Esophagus squamous epithelium (tissue), 4 donors: ENCODE results near the gene MAG.

Source experiments
- CTCF ChIP-seq, 6 experiments: fragments of 450-650 bp in 4 of 6; fragments of 200-600 bp in 2 of 6; sonication (generic) in 2 of 6; IDR thresholded peaks; one replicate each; pipeline ENCODE4 v1.5.1; 2016 to 2019; ENCODE audit warnings: antibody characterized with exemption in 6 of 6, mild to moderate bottlenecking in 4 of 6, moderate library complexity in 4 of 6
- POLR2A ChIP-seq, 4 donors: fragments of 450-650 bp; IDR thresholded peaks; one replicate each; pipeline ENCODE4 v1.6.1; 2017; ENCODE audit warnings: antibody characterized with exemption in 4 of 4, mild to moderate bottlenecking in 4 of 4, moderate library complexity in 3 of 4

- TF ChIP-seq CTCF (IDR thresholded peaks at IDR 0.05) (no peak), POLR2A (IDR thresholded peaks at IDR 0.05) (no peak)
Measured at GRCh38 chr19:35308910-35309309, 16.9 kb downstream of the MAG start.
